ENCODE data around the gene PRPSAP1. TPM values are rescaled to one million over a fixed set of nuclear protein-coding genes. Genes with fewer than 3 reads are reported as not detected.

PRPSAP1 gene
- total RNA-seq, 3 donors from 2014 or later (not counting 1 experiment from before 2014, with no cell fraction given): 32.9 to 45.2 (median 41.5) TPM

- no peaks in the 10 kb centered on the region for H3K4me1 ChIP-seq (ENCODE audit: control insufficient read depth, insufficient read depth, low read length)
- no peaks in the 10 kb centered on the region for H3K36me3 Mint-ChIP-seq
- H3K4me3 ChIP-seq (ENCODE audit: low read length): no peak overlapping the region
- ATAC-seq (no peak), DNase-seq (no peak)
- no peaks in the 10 kb centered on the region for H3K9me3 Mint-ChIP-seq
- no peak overlapping the region for H3K4me3 Mint-ChIP-seq
- no peaks in the 10 kb centered on the region for H3K27me3 ChIP-seq (ENCODE audit: control insufficient read depth, insufficient read depth, low read length)
- peaks cover 4 to 10% of the 10 kb centered on the region in 2 donors for H3K27me3 Mint-ChIP-seq (ENCODE audit: low read depth in 2 of 2)
- H3K36me3 ChIP-seq (ENCODE audit: control insufficient read depth, insufficient read depth, low read length): no peaks in the 10 kb centered on the region
- H3K27ac ChIP-seq (ENCODE audit: low read length): no peak overlapping the region
- intact Hi-C loops (cut with micrococcal nuclease): no loop called here
- WGBS (ENCODE audit: insufficient coverage): 100% methylated on average over 3 of the region's 3 CpGs
- H3K9me3 ChIP-seq (ENCODE audit: control insufficient read depth, insufficient read depth, low read length): no peaks in the 10 kb centered on the region
- H3K27ac Mint-ChIP-seq: no peak overlapping the region
- no peaks in the 10 kb centered on the region for H3K4me1 Mint-ChIP-seq
- no peak for TF ChIP-seq CTCF (IDR thresholded peaks at IDR 0.05)
Observed at GRCh38 chr17:76366247-76366646, 12.5 kb upstream of the PRPSAP1 start.

- Mint-ChIP-seq H3K27ac (no peak overlapping the region), H3K36me3 (no peaks in the 10 kb centered on the region), H3K9me3 (no peaks in the 10 kb centered on the region), H3K4me3 (no peak overlapping the region), H3K27me3 (ENCODE audit: low read depth in 2 of 2) (peaks cover 4 to 10% of the 10 kb centered on the region in 2 donors), H3K4me1 (no peaks in the 10 kb centered on the region)
- Histone ChIP-seq H3K9me3 (ENCODE audit: control insufficient read depth, insufficient read depth, low read length) (no peaks in the 10 kb centered on the region), H3K36me3 (ENCODE audit: control insufficient read depth, insufficient read depth, low read length) (no peaks in the 10 kb centered on the region), H3K27ac (ENCODE audit: low read length) (no peak overlapping the region), H3K4me3 (ENCODE audit: low read length) (no peak overlapping the region), H3K4me1 (ENCODE audit: control insufficient read depth, insufficient read depth, low read length) (no peaks in the 10 kb centered on the region), H3K27me3 (ENCODE audit: control insufficient read depth, insufficient read depth, low read length) (no peaks in the 10 kb centered on the region)
- WGBS (ENCODE audit: insufficient coverage): 69% methylated on average over 11 of the region's 12 CpGs
- ATAC-seq (no peak), DNase-seq (no peak)
- intact Hi-C loops (cut with micrococcal nuclease): no loop called here
- no peak for TF ChIP-seq CTCF (IDR thresholded peaks at IDR 0.05)
Observed at GRCh38 chr17:76365256-76365903, 11.7 kb upstream of the PRPSAP1 start.

- H3K36me3 Mint-ChIP-seq: no peaks in the 10 kb centered on the region
- TF ChIP-seq CTCF (IDR thresholded peaks at IDR 0.05): no peak
- no peak overlapping the region for H3K4me3 ChIP-seq (ENCODE audit: low read length)
- H3K4me3 Mint-ChIP-seq: no peak overlapping the region
- H3K36me3 ChIP-seq (ENCODE audit: control insufficient read depth, insufficient read depth, low read length): no peaks in the 10 kb centered on the region
- H3K4me1 ChIP-seq (ENCODE audit: control insufficient read depth, insufficient read depth, low read length): no peaks in the 10 kb centered on the region
- peaks cover 4 to 10% of the 10 kb centered on the region in 2 donors for H3K27me3 Mint-ChIP-seq (ENCODE audit: low read depth in 2 of 2)
- H3K27ac Mint-ChIP-seq: no peak overlapping the region
- no peak overlapping the region for H3K27ac ChIP-seq (ENCODE audit: low read length)
- no peaks in the 10 kb centered on the region for H3K9me3 ChIP-seq (ENCODE audit: control insufficient read depth, insufficient read depth, low read length)
- no peaks in the 10 kb centered on the region for H3K27me3 ChIP-seq (ENCODE audit: control insufficient read depth, insufficient read depth, low read length)
- no peak for DNase-seq
- intact Hi-C loops (cut with micrococcal nuclease): no loop called here
- no peaks in the 10 kb centered on the region for H3K9me3 Mint-ChIP-seq
- WGBS (ENCODE audit: insufficient coverage): 89% methylated on average over 10 of the region's 11 CpGs
- no peaks in the 10 kb centered on the region for H3K4me1 Mint-ChIP-seq
- no peak for ATAC-seq
Observed at GRCh38 chr17:76363107-76363842, 9.6 kb upstream of the PRPSAP1 start.
